ENCODE measurements around the gene ATP5F1C.

- TF ChIP-seq SUZ12 (IDR thresholded peaks at IDR 0.05) (no peak), SP1 (IDR thresholded peaks at IDR 0.05) (no peak), FOXA1 (IDR thresholded peaks at IDR 0.05) (no peak)
Observed at GRCh38 chr10:7829289-7829834, 41.4 kb downstream of the ATP5F1C start.
